ENCODE measurements around the gene VPS37C.

The VPS37C gene

GRCh38 chr11:61153593-61154095, 7.6 kb downstream of the VPS37C start:
- no peak for DNase-seq (ENCODE audit: low read depth)

GRCh38 chr11:61152816-61153592, 8.2 kb downstream of the VPS37C start:
- no peak for DNase-seq (ENCODE audit: low read depth)

DNA sequence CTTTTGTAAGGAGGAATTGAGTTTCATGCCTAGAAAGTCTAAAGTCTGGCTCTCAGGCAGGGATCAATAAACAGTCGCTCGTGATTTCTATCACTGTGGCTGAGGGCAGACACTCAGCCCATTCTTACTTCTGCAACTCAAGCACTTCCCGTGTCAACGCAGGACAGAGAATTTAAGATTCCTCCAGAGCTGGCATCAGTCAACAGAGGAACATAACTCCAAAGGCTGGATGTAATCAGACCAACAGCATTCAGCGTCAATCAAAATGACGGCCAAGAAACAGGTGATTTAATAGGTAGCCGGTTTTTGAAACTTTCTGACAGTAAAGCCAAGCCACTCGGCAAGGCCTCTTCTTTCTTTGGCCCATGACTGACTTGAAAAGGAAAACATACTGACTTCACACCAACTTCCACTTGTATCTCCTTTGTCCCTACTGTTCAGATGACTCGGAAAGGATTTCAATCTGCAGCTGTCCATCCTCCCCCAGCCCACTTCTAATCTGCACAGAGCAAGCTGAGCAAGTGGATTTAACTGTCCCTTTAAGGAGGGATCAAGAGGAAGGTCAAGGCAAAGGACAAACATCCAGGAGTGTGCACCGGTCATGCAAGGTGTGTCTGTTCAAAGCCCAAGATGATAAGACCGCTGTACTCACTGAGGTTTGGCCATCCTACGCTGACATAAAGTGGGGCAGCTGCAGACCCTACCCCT, 9.5 kb downstream of the VPS37C start:
- DNase-seq (ENCODE audit: low read depth) = no peak

DNA sequence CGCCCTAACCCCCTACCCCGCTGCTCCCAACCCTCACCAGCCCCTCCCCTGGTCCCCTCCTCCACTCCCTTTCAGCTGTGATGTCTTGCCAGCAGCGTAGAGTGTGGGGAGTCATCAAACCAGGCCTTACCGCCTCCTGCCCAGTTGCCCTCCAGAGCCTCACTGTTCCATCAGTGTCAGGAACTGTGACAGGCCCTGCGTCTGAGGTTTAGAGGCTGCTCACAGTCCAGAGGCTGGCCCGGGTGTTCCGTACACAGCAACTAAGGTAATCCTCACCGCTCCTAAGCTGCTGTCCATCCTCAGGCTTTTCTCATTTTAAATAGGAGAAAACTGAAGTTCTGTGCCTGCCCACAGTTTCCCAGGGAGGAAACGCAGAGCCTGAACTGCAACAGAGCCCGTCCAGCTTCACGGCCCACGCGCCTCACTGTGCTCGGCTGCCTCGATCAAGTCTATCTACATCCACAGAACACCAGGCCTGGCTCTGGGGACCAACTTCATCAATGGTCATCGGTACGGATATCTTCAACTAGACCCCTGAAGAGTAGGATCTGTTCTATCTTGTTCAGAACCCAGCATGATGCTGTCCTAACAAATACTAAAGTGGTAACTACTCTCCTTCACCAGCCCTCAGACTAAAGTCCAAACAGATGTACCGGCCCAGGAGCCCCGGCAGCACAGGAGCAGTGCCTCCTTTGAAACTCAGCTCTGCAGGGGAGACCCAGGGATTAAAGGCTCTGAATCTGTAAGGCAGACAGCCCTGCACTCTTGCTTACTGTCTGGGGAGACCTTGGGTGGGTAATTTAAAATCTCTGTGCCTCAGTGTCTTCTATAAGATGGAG, 10.3 kb downstream of the VPS37C start:
- DNase-seq (ENCODE audit: low read depth) = no peak

- DNase-seq (ENCODE audit: low read depth) = no peak
These were observed 11.3 kb downstream of the VPS37C start for GRCh38 chr11:61149624-61150615.

DNA sequence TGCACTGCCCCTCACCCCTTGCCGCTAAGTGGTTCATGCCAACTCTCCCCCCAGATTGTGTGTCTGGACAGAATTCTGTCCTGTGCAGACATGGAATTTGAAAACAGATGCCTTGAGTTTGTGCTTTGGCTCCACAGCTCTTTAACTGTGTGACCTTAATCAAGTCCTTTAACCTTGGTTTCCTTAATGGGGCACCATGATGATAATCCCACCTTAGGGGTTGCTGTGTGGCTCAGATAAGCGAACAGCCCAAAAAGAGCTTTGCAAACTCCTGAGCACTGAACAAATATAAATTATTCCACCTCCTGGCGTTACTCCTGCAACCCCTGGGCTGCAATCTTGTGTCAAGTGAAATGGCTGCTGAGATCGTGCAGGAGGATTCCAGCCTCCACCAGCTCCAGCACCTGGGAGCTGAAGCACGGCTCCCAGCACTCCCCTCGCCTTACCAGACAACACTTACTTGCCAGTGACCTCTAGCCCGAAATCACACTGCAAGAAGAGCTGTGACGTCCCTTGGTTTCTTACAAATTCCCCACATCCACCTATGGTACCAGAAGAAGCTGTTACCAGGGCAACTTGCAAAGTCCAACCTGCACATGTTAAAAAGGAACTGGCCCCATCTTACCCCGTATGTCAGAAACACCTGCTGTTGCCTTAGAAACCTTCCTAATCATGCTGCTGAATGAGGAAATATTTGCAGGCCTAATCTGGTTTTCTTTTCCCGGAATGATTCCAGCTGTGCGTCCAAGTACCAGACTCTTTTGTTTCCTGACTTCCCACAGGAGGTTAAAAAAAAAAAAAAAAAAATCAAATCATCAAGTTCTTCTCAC, 13.2 kb downstream of the VPS37C start:
- no peak for DNase-seq (ENCODE audit: low read depth)

- no peak for DNase-seq (ENCODE audit: low read depth)
These were observed 14.0 kb downstream of the VPS37C start for GRCh38 chr11:61147271-61147670.

GRCh38 chr11:61146416-61146815, 14.8 kb downstream of the VPS37C start:
- DNase-seq (ENCODE audit: low read depth) = no peak

DNA sequence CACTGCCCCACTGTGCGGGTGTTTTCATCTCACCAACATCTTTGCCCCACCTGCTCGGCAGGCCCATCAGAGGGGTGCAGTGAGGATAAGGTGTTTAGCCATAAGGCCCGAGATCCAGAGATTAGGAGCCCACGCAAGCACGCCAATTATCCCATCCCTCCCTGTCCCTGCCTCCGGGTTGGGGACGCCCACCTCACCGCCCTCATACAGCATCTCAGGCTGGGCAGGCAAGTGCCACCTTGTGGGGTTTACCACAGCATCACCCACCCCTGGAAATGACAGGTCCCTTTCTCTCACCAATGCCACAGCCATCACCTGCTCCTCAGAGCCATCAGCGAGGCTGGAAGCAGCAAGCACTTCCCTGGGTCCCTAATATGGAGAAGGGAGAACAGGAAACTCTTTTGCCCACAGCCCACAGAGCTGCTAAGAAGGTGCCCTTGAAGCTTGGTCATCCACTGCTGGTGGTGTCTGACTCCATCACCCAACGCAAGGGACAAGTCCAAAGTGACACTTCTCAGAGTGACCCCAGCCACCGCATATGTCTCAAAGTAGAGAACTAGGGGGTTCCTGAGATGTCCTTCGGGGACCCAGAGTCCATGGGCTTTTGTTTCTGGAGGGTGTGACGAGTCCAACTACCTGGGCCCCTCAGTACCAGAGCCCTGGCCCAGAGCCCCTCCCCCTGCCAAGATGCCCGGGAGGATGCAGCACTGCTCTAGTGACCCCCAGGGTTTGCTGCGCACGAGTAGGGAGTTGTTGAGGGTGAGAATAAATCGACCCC, 15.8 kb downstream of the VPS37C start:
- DNase-seq (ENCODE audit: low read depth) = no peak

DNA sequence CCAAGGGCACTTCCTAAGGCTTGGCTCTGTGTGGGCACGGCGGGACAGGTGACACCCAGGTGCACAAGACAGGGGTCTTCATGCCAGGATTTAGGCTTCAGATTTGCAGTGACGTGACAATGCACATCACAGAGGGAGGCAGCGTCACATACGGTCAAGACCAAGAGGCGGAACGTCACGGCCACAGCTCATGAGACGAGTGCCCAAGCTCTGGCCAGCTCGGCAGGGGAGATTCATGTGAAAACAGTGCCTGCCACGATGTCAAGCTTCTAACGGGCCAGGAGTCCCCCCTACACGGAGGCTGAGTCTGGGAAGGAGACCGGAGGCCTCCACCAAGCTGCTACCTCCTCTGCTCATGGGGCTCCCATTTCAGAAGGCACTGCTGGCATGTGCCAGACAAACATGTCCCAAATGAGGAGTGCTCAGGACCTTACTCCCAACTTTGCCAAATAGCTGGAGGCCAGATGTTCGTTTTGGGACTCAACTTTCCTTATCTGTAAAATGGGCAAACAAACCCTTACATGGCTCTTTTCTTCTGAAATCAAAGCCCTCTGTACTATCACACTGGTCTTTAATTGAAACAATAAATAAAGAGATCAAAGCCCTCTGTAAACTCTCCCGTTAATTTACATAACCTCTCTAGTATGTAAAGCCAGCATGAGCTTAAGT, 16.6 kb downstream of the VPS37C start:
- DNase-seq (ENCODE audit: low read depth) = no peak

DNA sequence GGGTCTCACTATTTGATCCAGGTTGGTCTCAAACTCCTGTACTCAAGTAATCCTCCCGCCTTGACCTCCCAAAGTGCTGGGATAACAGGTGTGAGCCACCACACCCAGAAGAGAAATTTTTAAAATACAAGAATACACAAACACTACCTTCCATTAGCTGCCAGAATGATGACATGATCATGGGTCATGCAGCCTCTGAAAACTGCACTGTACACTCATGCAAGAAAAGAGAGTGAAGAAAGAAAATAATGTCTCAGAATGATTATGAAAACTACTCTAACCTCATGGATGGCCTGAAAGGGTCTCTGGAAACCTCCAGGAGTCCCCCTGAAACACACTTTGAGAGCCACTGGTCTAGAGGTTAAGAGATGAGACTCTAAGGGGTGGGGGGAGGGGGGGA, 18.8 kb downstream of the VPS37C start:
- no peak for DNase-seq (ENCODE audit: low read depth)

GRCh38 chr11:61141601-61142028, 19.6 kb downstream of the VPS37C start:
- DNase-seq (ENCODE audit: low read depth) = no peak

GRCh38 chr11:61140416-61140815, 20.8 kb downstream of the VPS37C start:
- DNase-seq (ENCODE audit: low read depth) = no peak

- no peak for DNase-seq (ENCODE audit: low read depth)
These were observed 21.8 kb downstream of the VPS37C start for GRCh38 chr11:61139387-61139786.

- no peak for DNase-seq (ENCODE audit: low read depth)
These were observed 22.3 kb downstream of the VPS37C start for GRCh38 chr11:61138935-61139334.

DNA sequence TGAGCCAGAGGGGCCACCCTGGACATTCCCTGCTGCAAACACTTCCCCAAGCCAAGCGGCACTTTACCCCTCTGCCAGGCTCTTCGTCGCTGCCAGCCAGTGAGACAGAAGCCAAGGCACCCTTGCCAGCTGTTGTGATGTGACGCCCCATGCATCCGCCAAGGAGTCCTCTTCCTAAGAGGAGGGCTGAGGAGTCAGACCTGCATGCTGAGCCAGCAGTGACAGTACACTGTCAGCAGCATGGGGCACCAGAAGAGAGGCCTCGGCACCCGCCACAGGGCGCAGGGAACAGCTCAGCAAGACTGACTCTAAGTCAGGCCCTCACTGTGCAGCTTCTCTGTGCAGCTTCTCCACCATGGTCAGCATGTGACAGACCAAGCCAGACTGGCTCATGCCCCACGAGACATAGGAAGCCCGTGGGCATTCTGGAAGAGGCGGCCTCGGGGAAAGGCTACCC, 26.4 kb downstream of the VPS37C start:
- DNase-seq (ENCODE audit: low read depth) = no peak

GRCh38 chr11:61133956-61134662, 27.1 kb downstream of the VPS37C start:
- no peak for DNase-seq (ENCODE audit: low read depth)

GRCh38 chr11:61133145-61133544, 28.1 kb downstream of the VPS37C start:
- no peak for DNase-seq (ENCODE audit: low read depth)

All from stimulated activated CD8-positive, alpha-beta memory T cell treated with anti-CD3 and anti-CD28 coated beads, Interleukin-7, amount 100 ng/mL, for 24 hours (primary cell).